Measurements from ENCODE around the gene TERC. TPM values are rescaled to one million over a fixed set of nuclear protein-coding genes. Genes with fewer than 3 reads are reported as not detected.

Gene TERC
- total and polyA plus RNA-seq, 9 donors = 2.4 to 467 (median 5.2) TPM; not detected in 2

DNA sequence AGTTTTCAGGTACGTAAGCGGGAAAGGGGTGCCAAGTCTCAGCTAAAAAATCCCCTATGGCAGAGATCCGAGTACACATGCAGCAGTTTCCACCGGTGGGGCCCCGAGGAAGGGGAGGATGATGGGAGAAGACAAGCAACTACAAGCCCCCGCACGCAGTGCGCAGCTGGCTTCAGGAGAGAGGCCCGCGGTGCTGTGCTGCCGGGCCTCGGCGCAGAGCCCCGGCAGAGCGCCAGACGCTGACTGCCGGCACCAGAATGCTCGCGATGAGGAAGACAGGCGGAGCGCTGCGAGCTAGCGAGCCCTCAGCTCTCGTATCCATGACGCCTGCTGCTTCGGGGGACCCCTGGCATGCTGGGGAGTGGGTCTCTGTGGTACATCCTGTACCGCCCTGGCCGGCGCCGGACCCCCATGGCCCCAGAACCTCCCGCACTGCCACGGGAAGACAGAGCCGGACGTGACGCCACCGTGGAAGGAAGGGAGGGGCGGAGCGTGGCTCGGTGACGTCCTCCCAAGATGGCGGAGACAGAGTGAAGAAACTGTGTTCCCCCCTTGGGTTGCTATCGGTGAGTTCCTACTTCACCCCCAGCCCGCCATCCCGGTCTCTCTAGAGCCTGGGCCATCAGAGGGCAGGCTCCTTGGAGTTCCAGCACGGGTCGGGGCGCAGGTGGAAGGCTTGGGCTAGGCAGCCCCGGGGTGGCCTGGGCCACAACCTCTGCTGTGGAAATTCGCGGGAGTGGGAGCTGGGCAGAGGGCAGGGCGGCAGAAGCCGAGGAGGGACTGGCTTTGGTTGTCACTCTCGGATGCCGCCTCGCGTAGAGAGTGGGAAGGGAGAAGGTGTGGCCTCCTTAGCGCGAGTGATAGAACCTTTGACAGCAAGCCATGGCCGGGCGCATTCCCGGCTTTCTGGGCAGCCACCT, 8.3 kb upstream of the TERC start, which contains the start of gene MYNN:
Gene MYNN (plus strand): TSS at position 500 of the 920 bp plus-strand sequence. CDS start 900 bp downstream, outside the sequence.
- WGBS, 3 donors = 0 to 1% (median 1%) methylated on average over 59 to 61 of the region's 61 CpGs
- peak; percentile 92 to 95 (median 94) for DNase-seq
- Histone ChIP-seq H3K27me3 (no peaks in the 10 kb centered on the region), H3K4me1 (ENCODE audit: insufficient read depth) (peaks cover 4% of the 10 kb centered on the region), H3K9me3 (no peaks in the 10 kb centered on the region), H3K36me3 (no peaks in the 10 kb centered on the region), H3K27ac (peak within 1 kb of the TSS; percentile 91 to 97), H3K4me3 (peak within 1 kb of the TSS; percentile 99)
- intact Hi-C loops (cut with DNase I) = loop anchor here in 1 of 4 donors (10.0 kb wide), 1 partner anchor 582 kb away; the partner anchor contains the start of gene SKIL
- TF ChIP-seq POLR2A (IDR thresholded peaks at IDR 0.05) (peak; percentile 100), EP300 (IDR thresholded peaks at IDR 0.05) (peak; percentile 39), CTCF (IDR thresholded peaks at IDR 0.05) (no peak)

GRCh38 chr3:169772305-169772896, 7.5 kb upstream of the TERC start:
- H3K4me1 ChIP-seq (ENCODE audit: insufficient read depth) = peaks cover 4% of the 10 kb centered on the region
- H3K36me3 ChIP-seq = no peaks in the 10 kb centered on the region
- no peaks in the 10 kb centered on the region for H3K27me3 ChIP-seq
- WGBS, 3 donors = 0 to 1% (median 0%) methylated on average over 15 of the region's 15 CpGs
- H3K4me3 ChIP-seq = peak overlapping the region; percentile 99
- TF ChIP-seq EP300 (IDR thresholded peaks at IDR 0.05) = peak; percentile 44
- TF ChIP-seq CTCF (IDR thresholded peaks at IDR 0.05) = no peak
- H3K27ac ChIP-seq = peak overlapping the region; percentile 91 to 97
- DNase-seq = peak in 4 of 5 donors; percentile 78 to 84 (median 80)
- intact Hi-C loops (cut with DNase I) = loop anchor here in 1 of 4 donors (10.0 kb wide), 1 partner anchor 582 kb away; the partner anchor contains the start of gene SKIL
- no peaks in the 10 kb centered on the region for H3K9me3 ChIP-seq

DNA sequence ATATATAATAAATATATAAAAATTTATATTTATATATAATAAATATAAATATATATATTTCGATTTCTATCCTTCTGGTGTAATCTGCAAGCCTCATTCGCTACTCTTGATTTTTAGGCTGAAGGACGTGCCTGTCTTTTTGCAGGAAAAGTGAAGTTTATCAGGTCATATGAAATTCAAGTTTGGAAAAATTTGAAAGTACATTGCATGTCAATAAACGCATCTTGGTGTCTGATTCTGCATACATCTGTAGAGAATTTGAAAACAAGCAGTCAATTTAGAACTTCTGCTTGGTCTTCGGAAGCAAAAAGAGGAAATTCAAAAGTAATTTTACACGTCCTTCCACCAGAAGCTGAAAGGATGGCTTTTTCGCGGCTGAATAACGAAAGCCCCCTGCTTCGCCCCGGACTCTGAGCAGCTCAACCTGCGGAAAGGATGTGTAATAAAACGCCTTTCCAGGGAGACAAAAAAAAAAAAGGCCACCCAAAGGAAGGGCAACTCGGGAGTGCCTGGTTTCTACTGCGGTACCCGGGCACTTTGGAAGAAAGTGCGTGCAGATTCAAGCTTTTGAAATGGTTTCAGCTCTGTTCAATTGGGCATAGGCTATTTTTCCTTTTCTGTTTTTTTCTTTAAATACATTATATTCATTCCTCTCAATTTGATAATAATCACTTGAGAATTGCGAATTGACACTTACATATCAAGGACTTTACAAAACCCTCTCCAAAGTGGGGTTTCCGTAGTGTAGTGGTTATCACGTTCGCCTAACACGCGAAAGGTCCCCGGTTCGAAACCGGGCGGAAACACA, 6.8 kb upstream of the TERC start:
- WGBS, 3 donors = 0 to 1% (median 0%) methylated on average over 27 of the region's 27 CpGs
- intact Hi-C loops (cut with DNase I) = loop anchor here in 1 of 4 donors (10.0 kb wide), 1 partner anchor 583 kb away; the partner anchor contains the start of gene SKIL
- Histone ChIP-seq H3K27ac (peak overlapping the region in 1 of 2 donors; percentile 97), H3K4me3 (peak overlapping the region; percentile 99), H3K4me1 (ENCODE audit: insufficient read depth) (peaks cover 4% of the 10 kb centered on the region), H3K9me3 (no peaks in the 10 kb centered on the region), H3K27me3 (no peaks in the 10 kb centered on the region), H3K36me3 (no peaks in the 10 kb centered on the region)
- DNase-seq = peak; percentile 59 to 72 (median 69)
- no peak for TF ChIP-seq EP300 (IDR thresholded peaks at IDR 0.05)
- TF ChIP-seq POLR2A (IDR thresholded peaks at IDR 0.05) = peak; percentile 20

- intact Hi-C loops (cut with DNase I) = loop anchor here in 2 of 4 donors (10.0 kb wide), 2 partner anchors 195 to 585 kb away; partner anchors contain the start of genes SEC62 (in 1 of the 2) and SKIL (in 1 of the 2)
- Histone ChIP-seq H3K27ac (peak within 1 kb of the TSS; percentile 74 to 79), H3K36me3 (no peaks in the 10 kb centered on the region), H3K4me3 (peak within 1 kb of the TSS; percentile 60), H3K9me3 (no peaks in the 10 kb centered on the region), H3K27me3 (no peaks in the 10 kb centered on the region), H3K4me1 (ENCODE audit: insufficient read depth) (peaks cover 2% of the 10 kb centered on the region)
- DNase-seq = peak; percentile 60 to 82 (median 73)
- TF ChIP-seq EP300 (IDR thresholded peaks at IDR 0.05) (no peak), POLR2A (IDR thresholded peaks at IDR 0.05) (no peak)
- 1 to 2% (median 2%) methylated on average over 31 to 51 of the region's 51 CpGs for WGBS, 3 donors
These were observed 4.7 kb upstream of the TERC start, which contains the start of gene ACTRT3 for GRCh38 chr3:169769287-169770181. Gene ACTRT3, minus strand, starts transcription at chr3:169769561. Its CDS starts 41 bp downstream, at chr3:169769520.

All from ovary (tissue), 9 donors.